22Rv1 (cell line): ENCODE measurements around the gene ARL10.

Experiments
- CTCF ChIP-seq: fragments of 450-650 bp; IDR thresholded peaks from 2 replicates; pipeline ENCODE4 v1.5.1; 2017; ENCODE audit warnings: mild to moderate bottlenecking
- ZFX ChIP-seq: fragments of 450-650 bp; IDR thresholded peaks from 2 replicates; pipeline ENCODE4 v1.6.1; 2017; ENCODE audit warnings: antibody characterized with exemption, borderline replicate concordance

GRCh38 chr5:176413709-176414191 lies 48.5 kb downstream of the ARL10 start:
- TF ChIP-seq CTCF (no peak), ZFX (no peak)
